COLO668 (cell line): ENCODE measurements around the gene GATA1.
"Not testable (repeated sequence)": the region's sequence is repeated elsewhere in the genome, so short reads cannot be mapped to it uniquely, and the experiment has no call there.

Source experiments
- DNase-seq: peaks from one replicate; lab custom pipeline; 2025; ENCODE audit not compliant: unreplicated experiment; lab: John Stamatoyannopoulos, UW

GATA1 gene

DNA sequence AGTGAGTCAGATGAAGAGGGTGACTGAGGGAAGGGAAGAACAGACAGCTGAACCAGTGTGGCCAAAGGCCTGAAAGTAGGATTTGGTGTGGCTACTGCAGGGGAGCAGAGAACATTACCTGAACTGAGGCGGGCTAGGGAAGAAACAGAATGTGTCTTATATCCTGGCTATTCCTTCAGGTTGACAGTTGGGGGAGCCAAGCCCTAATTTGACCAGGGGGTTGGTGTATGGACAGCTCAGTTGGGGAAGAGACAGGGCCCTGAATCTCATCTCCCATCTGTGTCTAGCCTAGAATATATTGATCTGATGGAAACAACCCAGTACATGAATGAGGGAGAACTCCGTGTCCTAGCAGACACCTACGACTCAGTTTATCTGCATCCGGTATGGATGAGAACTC lies 19.7 kb downstream of the GATA1 start:
- no peak for DNase-seq

DNA sequence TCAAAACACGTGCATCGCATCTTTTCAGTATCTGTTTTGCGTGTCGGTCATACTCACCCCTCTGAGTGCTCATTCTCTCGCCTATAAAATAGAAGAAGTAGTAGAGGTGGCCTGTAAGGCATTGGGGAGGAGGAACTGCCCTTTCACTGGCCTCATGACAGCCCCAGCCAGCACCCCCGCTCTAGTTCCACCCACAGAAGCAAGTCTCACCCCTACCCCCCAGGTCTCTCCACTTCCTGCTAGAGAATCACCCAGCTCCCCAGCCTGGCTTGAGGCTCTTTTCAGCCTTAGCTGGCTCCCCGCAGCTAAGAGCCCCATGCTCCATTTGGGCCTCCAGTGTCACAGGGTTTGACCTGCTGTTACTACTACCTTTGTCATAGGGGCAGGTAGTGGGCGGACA lies 27.3 kb downstream of the GATA1 start:
- DNase-seq: no peak

DNA sequence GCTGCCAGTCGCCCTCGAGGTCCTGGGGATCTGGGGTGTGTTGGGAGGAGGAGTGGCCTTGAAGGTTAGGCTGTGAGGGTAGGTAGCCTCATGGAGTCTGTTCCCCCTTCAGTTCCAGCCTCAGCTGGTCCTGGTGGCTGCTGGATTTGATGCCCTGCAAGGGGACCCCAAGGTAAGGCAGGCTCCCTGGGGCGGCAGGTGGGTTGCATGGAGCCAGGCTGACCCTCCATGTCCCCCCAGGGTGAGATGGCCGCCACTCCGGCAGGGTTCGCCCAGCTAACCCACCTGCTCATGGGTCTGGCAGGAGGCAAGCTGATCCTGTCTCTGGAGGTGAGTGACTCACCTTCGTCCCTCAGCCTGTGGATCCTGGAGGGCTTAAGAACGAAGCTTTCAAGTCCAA lies 28.3 kb downstream of the GATA1 start:
- no peak for DNase-seq

DNA sequence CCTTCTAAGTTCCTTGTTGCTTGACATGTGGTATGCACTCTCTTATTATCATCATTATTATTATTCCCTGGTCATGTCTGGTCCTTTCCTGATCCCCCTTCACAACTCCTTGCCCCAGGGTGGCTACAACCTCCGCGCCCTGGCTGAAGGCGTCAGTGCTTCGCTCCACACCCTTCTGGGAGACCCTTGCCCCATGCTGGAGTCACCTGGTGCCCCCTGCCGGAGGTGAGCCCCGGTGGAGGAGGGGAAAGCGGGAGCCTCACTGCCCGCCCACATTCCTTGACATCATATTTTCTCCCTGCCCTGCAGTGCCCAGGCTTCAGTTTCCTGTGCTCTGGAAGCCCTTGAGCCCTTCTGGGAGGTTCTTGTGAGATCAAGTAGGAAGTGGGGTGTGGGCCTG lies 28.9 kb downstream of the GATA1 start:
- no peak for DNase-seq

DNA sequence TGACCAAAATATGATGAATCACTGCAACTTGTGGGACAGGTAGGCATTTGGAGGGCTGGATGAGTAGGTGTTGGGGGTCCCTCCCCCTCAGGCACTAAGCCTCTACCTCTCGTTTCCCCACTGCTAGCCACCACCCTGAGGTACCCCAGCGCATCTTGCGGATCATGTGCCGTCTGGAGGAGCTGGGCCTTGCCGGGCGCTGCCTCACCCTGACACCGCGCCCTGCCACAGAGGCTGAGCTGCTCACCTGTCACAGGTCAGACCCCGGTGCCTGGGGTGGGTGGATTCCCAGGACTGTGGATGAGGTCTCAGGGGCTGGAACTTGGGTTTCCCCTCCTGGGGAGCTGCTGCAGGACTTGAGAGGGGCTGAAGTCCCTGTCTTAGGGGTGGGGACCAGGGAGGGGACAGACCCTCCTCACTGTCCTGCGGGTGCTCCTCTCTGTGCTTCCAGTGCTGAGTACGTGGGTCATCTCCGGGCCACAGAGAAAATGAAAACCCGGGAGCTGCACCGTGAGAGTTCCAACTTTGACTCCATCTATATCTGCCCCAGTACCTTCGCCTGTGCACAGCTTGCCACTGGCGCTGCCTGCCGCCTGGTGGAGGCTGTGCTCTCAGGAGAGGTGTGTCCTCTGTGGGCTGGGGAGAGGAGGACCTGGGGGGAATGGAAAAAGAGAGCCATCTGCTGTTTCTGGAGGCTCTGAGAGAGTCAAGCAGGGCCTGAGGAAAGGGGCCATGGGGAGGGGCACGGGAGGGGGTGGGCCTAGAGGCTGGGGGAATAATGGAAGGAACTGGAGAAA lies 29.8 kb downstream of the GATA1 start:
- no peak for DNase-seq

DNA sequence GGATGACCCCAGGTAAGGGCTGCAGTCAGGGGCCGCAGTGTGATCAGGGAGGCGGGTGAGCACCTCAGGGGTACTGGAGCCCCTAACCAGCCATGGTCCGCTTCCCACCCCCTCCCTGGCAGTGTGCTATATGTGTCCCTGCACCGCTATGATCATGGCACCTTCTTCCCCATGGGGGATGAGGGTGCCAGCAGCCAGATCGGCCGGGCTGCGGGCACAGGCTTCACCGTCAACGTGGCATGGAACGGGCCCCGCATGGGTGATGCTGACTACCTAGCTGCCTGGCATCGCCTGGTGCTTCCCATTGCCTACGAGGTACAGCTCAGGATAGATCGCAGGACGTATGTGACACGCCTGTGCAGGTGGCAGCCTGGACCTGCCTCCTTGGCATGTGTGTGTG lies 31.7 kb downstream of the GATA1 start:
- DNase-seq: no peak

DNA sequence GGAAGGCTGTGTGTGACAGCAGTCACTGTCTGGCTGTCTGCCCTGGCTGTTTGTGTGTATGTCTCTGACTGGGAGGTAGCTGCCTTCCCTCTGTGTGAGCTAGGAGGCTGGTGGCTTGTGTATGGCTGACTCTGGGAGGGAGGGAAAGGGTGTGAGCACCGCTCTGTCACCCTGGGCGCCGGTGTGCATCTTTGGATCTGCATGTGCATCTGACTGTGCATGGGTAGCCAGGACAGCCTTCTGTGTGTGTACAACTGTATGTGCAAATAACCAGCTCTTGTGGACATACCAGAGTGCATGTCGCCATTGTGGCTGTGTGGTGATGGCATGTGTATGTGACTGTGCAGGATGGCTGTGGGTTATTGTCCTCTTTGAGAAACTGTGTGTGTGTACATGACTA lies 32.5 kb downstream of the GATA1 start:
- DNase-seq: no peak

DNA sequence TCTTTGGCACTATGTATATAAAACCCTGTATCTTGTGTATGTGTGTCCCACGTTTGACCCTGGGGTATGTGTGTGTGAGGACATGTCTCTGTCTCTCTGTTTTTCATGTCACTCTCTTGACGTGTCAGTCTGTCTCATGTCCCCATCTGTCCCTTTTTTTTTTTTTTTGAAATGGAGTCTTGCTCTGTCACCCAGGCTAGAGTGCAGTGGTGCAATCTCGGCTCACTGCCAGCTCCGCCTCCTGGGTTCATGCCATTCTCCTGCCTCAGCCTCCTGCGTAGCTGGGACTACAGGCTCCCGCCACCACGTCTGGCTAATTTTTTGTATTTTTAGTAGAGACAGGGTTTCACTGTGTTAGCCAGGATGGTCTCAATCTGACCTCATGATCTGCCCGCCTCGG lies 33.0 kb downstream of the GATA1 start:
- DNase-seq: not testable (repeated sequence)

DNA sequence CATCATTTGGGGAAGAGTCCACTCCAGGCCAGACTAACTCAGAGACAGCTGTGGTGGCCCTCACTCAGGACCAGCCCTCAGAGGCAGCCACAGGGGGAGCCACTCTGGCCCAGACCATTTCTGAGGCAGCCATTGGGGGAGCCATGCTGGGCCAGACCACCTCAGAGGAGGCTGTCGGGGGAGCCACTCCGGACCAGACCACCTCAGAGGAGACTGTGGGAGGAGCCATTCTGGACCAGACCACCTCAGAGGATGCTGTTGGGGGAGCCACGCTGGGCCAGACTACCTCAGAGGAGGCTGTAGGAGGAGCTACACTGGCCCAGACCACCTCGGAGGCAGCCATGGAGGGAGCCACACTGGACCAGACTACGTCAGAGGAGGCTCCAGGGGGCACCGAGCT lies 36.7 kb downstream of the GATA1 start:
- no peak for DNase-seq

DNA sequence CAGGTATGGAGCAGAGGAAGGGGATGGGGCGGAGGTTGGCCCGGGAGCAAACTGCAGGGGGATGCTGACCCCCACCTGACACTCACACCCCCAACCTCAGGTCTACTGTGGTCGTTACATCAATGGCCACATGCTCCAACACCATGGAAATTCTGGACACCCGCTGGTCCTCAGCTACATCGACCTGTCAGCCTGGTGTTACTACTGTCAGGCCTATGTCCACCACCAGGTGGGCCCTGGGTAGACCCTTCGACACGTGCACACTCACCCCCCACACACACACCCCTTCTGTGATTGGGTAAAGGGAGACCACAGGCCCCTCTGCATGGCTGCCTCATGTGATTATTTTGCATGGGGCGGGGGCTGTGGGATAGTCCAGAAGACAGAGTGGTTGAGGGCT lies 37.7 kb downstream of the GATA1 start:
- no peak for DNase-seq

DNA sequence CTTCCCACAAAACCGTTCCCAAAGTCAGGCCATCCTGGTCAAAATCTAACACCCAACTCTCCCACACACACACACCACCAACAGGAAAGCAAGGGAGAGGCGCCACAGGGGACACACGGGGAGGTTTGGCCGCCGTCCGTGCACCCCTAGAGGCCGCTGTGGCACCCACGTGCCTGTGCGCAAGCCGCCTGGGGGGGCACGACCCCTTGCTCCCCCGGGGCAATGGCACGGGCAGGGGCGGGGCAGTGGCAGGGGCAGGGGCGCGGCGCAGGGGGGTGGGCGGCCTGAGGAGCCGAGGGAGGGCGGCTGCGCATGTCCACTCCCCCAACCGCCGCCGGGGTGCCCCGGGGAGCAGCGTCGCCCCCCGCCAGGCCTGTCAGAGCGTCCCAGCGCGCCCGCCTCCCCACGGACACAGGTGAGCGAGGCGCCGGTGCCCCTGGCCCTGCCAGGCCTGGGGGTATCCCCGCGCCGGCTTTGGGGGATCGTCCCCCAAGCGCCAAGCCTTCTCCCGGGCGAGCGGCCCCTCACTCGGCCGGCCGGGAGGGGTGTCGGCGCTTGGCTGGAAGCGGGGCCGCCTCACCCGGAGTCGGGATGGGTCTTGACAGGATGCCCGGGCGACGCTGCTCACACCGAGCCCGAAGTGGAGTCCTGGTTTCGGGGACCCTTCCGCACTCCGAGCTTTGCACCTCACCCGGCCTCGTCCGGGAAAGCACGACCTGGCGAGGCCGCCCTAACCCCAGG lies 39.9 kb downstream of the GATA1 start, which contains the start of gene ERAS:
ERAS (plus strand) TSS at position 379 of the 741 bp plus-strand sequence. CDS start 2,611 bp downstream, outside the sequence.
- no peak for DNase-seq

DNA sequence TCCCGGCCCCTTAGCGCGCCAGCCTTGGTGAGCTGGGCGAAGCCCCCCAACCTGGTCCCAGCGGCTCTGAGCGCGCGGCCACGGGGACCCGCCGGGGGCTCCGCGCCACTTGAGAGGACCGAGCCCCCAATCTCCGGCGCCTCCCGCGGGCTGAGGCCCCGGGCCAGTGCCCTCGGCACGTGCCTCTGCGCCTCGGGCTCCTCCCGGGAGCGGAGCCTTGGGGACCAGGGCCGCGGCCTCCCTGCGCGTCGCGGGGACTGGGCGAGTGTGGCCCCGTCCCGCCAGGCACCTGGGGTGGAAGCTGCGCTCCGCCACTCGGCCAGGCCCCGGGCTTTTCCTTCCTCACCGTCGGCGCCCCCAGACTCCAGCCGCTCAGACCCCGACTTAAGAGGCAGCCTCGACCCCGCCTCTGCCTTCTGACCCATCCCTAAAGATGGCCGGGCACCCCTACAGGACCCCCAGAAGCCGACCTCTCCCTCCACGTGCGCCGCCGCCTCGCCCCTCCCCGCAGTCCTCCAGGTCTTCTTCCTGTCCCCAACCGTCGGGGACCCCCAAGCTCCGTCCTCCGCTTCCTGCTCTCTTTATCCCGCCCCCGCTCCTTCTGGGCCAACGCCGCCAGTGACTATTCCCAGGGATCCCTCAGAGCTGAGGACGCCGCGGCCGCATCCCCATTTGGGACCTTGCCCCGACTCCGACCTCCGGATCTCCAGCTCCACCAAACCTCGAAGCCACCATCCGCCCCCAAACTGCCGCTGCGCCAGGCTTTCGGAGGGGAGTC lies 40.7 kb downstream of the GATA1 start:
- DNase-seq: no peak

DNA sequence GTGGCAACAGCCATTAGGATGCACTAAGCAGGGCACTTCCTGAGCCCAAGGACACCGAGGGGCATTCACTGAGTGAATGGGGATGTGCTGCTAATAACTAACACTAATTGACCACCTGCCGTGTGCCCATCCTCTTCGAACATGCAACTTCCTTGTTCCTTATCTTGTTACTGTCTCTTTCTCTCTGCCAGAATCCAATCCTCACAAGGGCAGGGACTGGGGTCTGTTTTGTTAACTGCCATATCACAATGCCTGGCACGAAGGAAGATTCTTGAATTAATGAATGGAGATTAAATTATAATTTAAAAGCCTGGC lies 41.2 kb downstream of the GATA1 start:
- no peak for DNase-seq

DNA sequence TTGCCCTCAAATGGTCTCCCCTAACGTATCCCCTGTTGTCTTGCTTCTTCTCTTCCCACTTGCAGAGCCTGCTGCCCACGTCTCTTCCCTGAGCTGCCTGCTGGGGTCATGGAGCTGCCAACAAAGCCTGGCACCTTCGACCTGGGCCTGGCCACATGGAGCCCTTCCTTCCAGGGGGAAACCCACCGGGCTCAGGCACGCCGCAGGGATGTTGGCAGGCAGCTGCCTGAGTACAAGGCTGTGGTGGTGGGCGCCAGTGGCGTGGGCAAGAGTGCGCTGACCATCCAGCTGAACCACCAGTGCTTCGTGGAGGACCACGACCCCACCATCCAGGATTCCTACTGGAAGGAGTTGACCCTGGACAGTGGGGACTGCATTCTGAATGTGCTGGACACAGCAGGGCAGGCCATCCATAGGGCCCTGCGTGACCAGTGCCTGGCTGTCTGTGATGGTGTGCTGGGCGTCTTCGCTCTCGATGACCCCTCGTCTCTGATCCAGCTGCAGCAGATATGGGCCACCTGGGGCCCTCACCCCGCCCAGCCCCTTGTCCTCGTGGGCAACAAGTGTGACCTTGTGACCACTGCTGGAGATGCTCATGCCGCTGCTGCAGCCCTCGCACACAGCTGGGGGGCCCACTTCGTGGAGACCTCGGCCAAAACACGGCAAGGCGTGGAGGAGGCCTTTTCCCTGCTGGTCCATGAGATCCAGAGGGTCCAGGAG lies 42.8 kb downstream of the GATA1 start:
- no peak for DNase-seq

DNA sequence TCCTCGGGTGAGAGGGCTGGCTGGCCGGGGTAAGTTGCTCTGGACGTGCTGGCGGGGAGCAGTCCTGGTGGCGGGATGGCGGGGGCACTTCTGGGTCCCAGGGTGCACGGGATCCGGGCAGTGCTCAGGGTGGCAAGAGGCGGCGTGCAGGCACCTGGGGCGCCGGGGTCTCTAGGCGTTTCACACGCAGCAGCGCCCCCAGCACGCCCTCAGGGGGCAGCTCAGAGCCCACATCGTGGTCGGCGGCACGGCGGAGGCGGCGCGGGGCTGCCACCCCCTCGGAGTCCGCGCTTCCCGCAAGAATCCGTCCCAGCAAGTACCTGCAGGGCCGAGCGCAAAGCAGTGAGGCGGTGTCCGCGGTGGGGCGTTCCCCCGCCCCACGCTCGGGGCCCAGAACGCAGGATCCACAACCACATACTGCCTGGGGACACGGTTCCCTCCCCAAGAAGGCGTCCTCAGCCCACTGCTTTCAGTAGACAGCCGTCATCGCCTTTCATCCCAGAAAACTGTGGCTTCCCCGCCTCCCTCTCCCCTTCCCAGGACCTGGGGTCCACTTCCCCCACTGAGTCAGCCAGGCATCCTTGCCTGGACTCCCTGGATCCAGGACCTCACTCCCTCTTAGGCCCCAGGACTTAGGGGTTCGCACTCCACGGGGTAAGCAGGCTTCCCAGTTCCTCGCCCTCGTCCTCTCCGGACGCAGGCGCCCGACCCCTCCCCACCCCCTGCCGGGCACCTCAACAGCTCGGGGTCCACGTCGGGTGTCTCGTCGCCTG lies 44.9 kb downstream of the GATA1 start:
- no peak for DNase-seq

DNA sequence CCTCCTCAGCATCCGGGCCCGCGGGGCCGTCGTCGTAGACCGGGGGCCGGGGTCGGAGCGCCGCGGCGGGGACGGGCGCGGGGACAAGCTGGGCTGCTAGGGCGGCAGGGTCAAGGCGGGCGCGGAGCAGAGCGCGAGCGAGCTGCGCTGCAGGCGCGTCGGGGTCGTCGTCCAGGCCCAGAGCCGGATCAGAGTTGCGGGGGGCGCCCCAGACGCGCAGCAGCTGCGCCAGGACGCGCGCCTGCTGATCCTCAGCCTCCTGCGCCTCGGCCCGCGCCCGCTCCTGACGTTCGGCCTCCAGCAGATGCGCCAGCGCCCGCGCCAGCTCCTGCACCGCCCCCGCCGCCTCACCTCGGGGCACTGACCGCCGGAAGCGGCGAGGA lies 45.5 kb downstream of the GATA1 start:
- DNase-seq: no peak

DNA sequence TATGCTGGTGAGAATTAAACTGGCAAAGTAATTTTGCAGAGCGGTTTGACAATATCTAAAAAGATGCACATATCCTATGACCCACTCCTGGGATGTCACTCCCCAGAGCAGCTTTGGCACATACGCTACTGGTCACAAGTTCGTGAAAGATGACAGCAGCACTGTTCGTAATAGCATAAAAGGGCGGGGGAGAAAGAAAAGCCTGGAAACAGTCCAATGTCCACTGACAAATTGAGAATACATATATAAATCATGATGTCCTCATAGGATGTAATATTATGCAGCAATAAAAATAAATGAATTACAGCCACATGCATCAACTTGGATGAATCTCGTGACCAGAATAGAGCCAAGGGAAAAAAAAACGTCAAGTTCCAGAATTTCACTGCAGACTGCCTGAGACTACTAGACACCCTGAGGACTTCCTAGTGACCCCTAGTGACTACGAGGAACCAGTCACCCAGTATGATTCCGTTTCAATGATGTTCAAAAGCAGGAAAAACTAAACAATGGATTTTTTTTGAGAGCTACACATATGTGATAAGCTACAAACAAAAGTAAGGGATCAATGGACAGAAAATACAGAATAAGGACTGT lies 47.2 kb downstream of the GATA1 start:
- no peak for DNase-seq

DNA sequence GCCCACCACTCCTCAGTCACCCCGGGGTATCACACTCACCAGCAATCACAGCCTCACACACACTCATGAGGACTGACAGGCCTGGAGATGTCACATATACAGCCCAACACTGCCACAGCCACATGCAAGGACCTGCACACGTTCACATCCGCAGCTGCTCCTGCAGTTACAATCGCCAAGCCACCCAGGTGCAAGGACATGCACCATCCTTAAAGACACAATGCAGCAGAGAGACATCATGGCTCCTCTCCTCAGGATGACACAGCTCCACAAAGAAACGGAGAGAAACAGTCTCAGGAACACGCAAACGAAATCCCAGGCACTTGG lies 48.0 kb downstream of the GATA1 start:
- DNase-seq: no peak

DNA sequence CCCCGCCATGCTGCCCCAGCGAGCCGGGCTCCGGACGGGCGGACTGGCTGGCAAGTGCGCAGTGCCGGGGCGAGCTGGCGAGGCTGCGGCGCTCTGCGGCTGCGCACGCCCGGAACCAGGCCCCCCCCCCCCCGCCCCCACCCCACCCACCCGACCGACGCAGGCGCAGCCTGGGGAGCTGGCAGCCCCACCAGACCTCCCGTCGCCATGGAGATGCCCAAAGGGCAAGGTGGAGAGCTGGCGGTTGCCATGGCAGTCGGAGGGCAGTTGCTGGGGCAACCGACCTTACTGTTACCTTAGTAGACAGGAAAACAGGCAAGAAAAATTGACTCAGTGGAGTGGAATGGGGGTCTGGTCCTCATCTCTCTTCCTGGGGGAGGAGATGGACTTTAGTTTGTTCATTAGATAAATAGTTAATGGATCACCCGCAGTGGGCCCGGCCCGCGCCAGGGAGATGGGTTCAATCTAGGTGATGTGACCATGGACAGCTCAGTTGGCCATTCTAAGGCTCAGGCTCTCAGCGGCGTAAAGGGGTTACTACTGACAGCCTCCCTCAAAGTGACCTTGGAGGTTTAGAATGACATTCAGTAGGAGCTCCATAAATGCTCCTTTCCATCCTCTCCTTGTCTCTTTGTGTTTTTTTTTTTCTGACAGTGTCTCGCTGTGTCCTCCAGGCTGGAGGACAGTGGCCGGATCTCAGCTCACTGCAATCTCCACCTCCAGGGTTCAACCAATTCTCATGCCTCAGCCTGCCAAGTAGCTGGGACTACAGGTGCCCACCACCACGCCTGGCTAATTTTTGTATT lies 49.3 kb downstream of the GATA1 start, which contains the start of gene PCSK1N:
PCSK1N (minus strand) TSS at position 87 of the 806 bp plus-strand sequence; CDS start at position 9, 78 bp downstream.
- DNase-seq: peak; percentile 25
